ENCODE results near the gene FAM118A.

Gene FAM118A

GRCh38 chr22:45376703-45377102 is 67.0 kb downstream of the FAM118A start:
- no peak overlapping the region for H2AK5ac ChIP-seq (ENCODE audit: low read length)
- no peak overlapping the region for H2BK120ac ChIP-seq (ENCODE audit: insufficient read depth, low read length, poor library complexity)
- no peak overlapping the region for H3K14ac ChIP-seq (ENCODE audit: low read length)
- no peak overlapping the region for H2AFZ ChIP-seq (ENCODE audit: insufficient read depth, low read length, poor library complexity)
- H3K79me2 ChIP-seq (ENCODE audit: control insufficient read depth, insufficient read depth, low read length, poor library complexity), result no peaks in the 10 kb centered on the region
- no peaks in the 10 kb centered on the region for H3K27me3 ChIP-seq (ENCODE audit: insufficient read depth, low read length)
- DNase-seq, result peak in 1 of 2 donors; percentile 11
- no peak overlapping the region for H3K9ac ChIP-seq (ENCODE audit: low read length)
- H3K4ac ChIP-seq (ENCODE audit: low read depth, low read length), result no peak overlapping the region
- no peaks in the 10 kb centered on the region for H3K9me3 ChIP-seq (ENCODE audit: insufficient read depth, low read depth, low read length)
- no peak overlapping the region for H2BK5ac ChIP-seq (ENCODE audit: low read depth, low read length, poor library complexity)
- no peak overlapping the region for H2BK12ac ChIP-seq (ENCODE audit: low read length)
- WGBS (ENCODE audit: extremely low coverage, insufficient coverage, insufficient read length), result no CpG with 5 or more reads among the region's 1 CpG
- no peak overlapping the region for H4K12ac ChIP-seq (ENCODE audit: low read depth, low read length)
- no peaks in the 10 kb centered on the region for H3K36me3 ChIP-seq (ENCODE audit: control insufficient read depth in 1 of 2, insufficient read depth in 2 of 2, low read length in 2 of 2)
- H3K27ac ChIP-seq (ENCODE audit: low read depth, low read length), result no peak overlapping the region
- no peak overlapping the region for H3K4me2 ChIP-seq (ENCODE audit: low read length)
- H3K4me3 ChIP-seq (ENCODE audit: low read depth, low read length), result no peak overlapping the region
- no peaks in the 10 kb centered on the region for H3K79me1 ChIP-seq (ENCODE audit: low read length)
- no peak overlapping the region for H3K23ac ChIP-seq (ENCODE audit: low read length)
- H3K4me1 ChIP-seq (ENCODE audit: control insufficient read depth in 1 of 2, insufficient read depth in 2 of 2, low read length in 2 of 2), result no peaks in the 10 kb centered on the region
- H4K8ac ChIP-seq (ENCODE audit: low read depth, low read length), result no peak overlapping the region
- H3K18ac ChIP-seq (ENCODE audit: low read length), result no peak overlapping the region
- H4K91ac ChIP-seq (ENCODE audit: low read depth, low read length), result no peak overlapping the region

- H2BK5ac ChIP-seq (ENCODE audit: low read depth, low read length, poor library complexity), result no peak overlapping the region
- H4K12ac ChIP-seq (ENCODE audit: low read depth, low read length), result no peak overlapping the region
- no CpG with 5 or more reads among the region's 2 CpGs for WGBS (ENCODE audit: extremely low coverage, insufficient coverage, insufficient read length)
- H3K4ac ChIP-seq (ENCODE audit: low read depth, low read length), result no peak overlapping the region
- no peak overlapping the region for H2BK12ac ChIP-seq (ENCODE audit: low read length)
- no peak overlapping the region for H3K23ac ChIP-seq (ENCODE audit: low read length)
- no peaks in the 10 kb centered on the region for H3K36me3 ChIP-seq (ENCODE audit: control insufficient read depth in 1 of 2, insufficient read depth in 2 of 2, low read length in 2 of 2)
- no peaks in the 10 kb centered on the region for H3K79me2 ChIP-seq (ENCODE audit: control insufficient read depth, insufficient read depth, low read length, poor library complexity)
- H4K8ac ChIP-seq (ENCODE audit: low read depth, low read length), result no peak overlapping the region
- H4K91ac ChIP-seq (ENCODE audit: low read depth, low read length), result no peak overlapping the region
- no peaks in the 10 kb centered on the region for H3K79me1 ChIP-seq (ENCODE audit: low read length)
- no peak overlapping the region for H3K4me2 ChIP-seq (ENCODE audit: low read length)
- no peak for DNase-seq
- no peak overlapping the region for H3K4me3 ChIP-seq (ENCODE audit: low read depth, low read length)
- H3K18ac ChIP-seq (ENCODE audit: low read length), result no peak overlapping the region
- H3K4me1 ChIP-seq (ENCODE audit: control insufficient read depth in 1 of 2, insufficient read depth in 2 of 2, low read length in 2 of 2), result no peaks in the 10 kb centered on the region
- H3K9ac ChIP-seq (ENCODE audit: low read length), result no peak overlapping the region
- H2AFZ ChIP-seq (ENCODE audit: insufficient read depth, low read length, poor library complexity), result no peak overlapping the region
- no peaks in the 10 kb centered on the region for H3K9me3 ChIP-seq (ENCODE audit: insufficient read depth, low read depth, low read length)
- H2AK5ac ChIP-seq (ENCODE audit: low read length), result no peak overlapping the region
- H3K14ac ChIP-seq (ENCODE audit: low read length), result no peak overlapping the region
- H2BK120ac ChIP-seq (ENCODE audit: insufficient read depth, low read length, poor library complexity), result no peak overlapping the region
- no peaks in the 10 kb centered on the region for H3K27me3 ChIP-seq (ENCODE audit: insufficient read depth, low read length)
- no peak overlapping the region for H3K27ac ChIP-seq (ENCODE audit: low read depth, low read length)
Measured at GRCh38 chr22:45381348-45381747, 71.6 kb downstream of the FAM118A start.

GRCh38 chr22:45389546-45389945 is 79.8 kb downstream of the FAM118A start:
- Histone ChIP-seq H3K79me1 (ENCODE audit: low read length) (no peaks in the 10 kb centered on the region), H2BK12ac (ENCODE audit: low read length) (no peak overlapping the region), H3K4me3 (ENCODE audit: low read depth, low read length) (no peak overlapping the region), H3K18ac (ENCODE audit: low read length) (no peak overlapping the region), H4K8ac (ENCODE audit: low read depth, low read length) (no peak overlapping the region), H4K12ac (ENCODE audit: low read depth, low read length) (no peak overlapping the region), H3K27me3 (ENCODE audit: insufficient read depth, low read length) (no peaks in the 10 kb centered on the region), H3K4ac (ENCODE audit: low read depth, low read length) (no peak overlapping the region), H4K91ac (ENCODE audit: low read depth, low read length) (no peak overlapping the region), H3K4me1 (ENCODE audit: control insufficient read depth in 1 of 2, insufficient read depth in 2 of 2, low read length in 2 of 2) (peaks cover 0 to 2% of the 10 kb centered on the region in 2 experiments), H3K23ac (ENCODE audit: low read length) (no peak overlapping the region), H2BK5ac (ENCODE audit: low read depth, low read length, poor library complexity) (no peak overlapping the region), H3K9me3 (ENCODE audit: insufficient read depth, low read depth, low read length) (no peaks in the 10 kb centered on the region), H2BK120ac (ENCODE audit: insufficient read depth, low read length, poor library complexity) (no peak overlapping the region), H3K4me2 (ENCODE audit: low read length) (no peak overlapping the region), H2AK5ac (ENCODE audit: low read length) (no peak overlapping the region), H2AFZ (ENCODE audit: insufficient read depth, low read length, poor library complexity) (no peak overlapping the region), H3K14ac (ENCODE audit: low read length) (no peak overlapping the region), H3K79me2 (ENCODE audit: control insufficient read depth, insufficient read depth, low read length, poor library complexity) (no peaks in the 10 kb centered on the region), H3K27ac (ENCODE audit: low read depth, low read length) (no peak overlapping the region), H3K9ac (ENCODE audit: low read length) (no peak overlapping the region), H3K36me3 (ENCODE audit: control insufficient read depth in 1 of 2, insufficient read depth in 2 of 2, low read length in 2 of 2) (no peaks in the 10 kb centered on the region)
- no CpG with 5 or more reads among the region's 3 CpGs for WGBS (ENCODE audit: extremely low coverage, insufficient coverage, insufficient read length)
- peak; percentile 53 to 92 for DNase-seq
